Neuronal stem cell (in vitro differentiated cells): ENCODE results near the gene MOBP.

Source experiments
- DNase-seq: peaks from one replicate; pipeline ENCODE4 v3.0.0-alpha.2; 2013; ENCODE audit warnings: low spot score
- H2AFZ ChIP-seq: one replicate; pipeline ENCODE4 v1.6.1; 2013; ENCODE audit warnings: mild to moderate bottlenecking, low read length, inconsistent platforms
- H2AK5ac ChIP-seq: 2 replicates; pipeline ENCODE4 v1.6.1; 2013; ENCODE audit warnings: low read depth, mild to moderate bottlenecking, inconsistent platforms, low read length, moderate library complexity, mixed read lengths
- H2BK120ac ChIP-seq: 2 replicates; pipeline ENCODE4 v1.6.1; 2013; ENCODE audit warnings: low read depth, mild to moderate bottlenecking, inconsistent platforms, low read length, moderate library complexity, mixed read lengths
- H2BK12ac ChIP-seq: one replicate; pipeline ENCODE4 v1.6.1; 2013; ENCODE audit warnings: low read length, inconsistent platforms
- H2BK15ac ChIP-seq: 2 replicates; pipeline ENCODE4 v1.6.1; 2013; ENCODE audit warnings: mild to moderate bottlenecking, low read length, inconsistent platforms, mixed read lengths
- H2BK5ac ChIP-seq: one replicate; pipeline ENCODE4 v1.6.1; 2013; ENCODE audit warnings: inconsistent platforms, mild to moderate bottlenecking, low read length, moderate library complexity
- H3K14ac ChIP-seq: one replicate; pipeline ENCODE4 v1.6.1; 2013; ENCODE audit warnings: low read length, inconsistent platforms
- H3K18ac ChIP-seq: 2 replicates; pipeline ENCODE4 v1.6.1; 2013; ENCODE audit warnings: low read length, inconsistent platforms
- H3K23ac ChIP-seq: 2 replicates; pipeline ENCODE4 v1.6.1; 2013; ENCODE audit warnings: low read depth, mild to moderate bottlenecking, mixed read lengths, low read length, inconsistent platforms; ENCODE audit not compliant: poor library complexity
- H3K27ac ChIP-seq: replicated peaks from 3 replicates; pipeline ENCODE4 v1.5.1; 2013; ENCODE audit warnings: low read length, inconsistent platforms
- H3K27me3 ChIP-seq, 3 experiments: 2 replicates each; pipeline ENCODE4 v1.6.1; 2013; ENCODE audit warnings: low read length in 3 of 3, mild to moderate bottlenecking in 2 of 3, inconsistent platforms in 1 of 3, low read depth in 1 of 3, mixed read lengths in 1 of 3, moderate library complexity in 1 of 3; ENCODE audit not compliant: control insufficient read depth in 3 of 3, insufficient read depth in 3 of 3
- H3K36me3 ChIP-seq, 2 donors: replicated peaks in 1 of 2; 2 replicates each; pipeline ENCODE4 v1.6.1; 2013; ENCODE audit warnings: low read length in 2 of 2; ENCODE audit not compliant: control insufficient read depth in 2 of 2, insufficient read depth in 2 of 2
- H3K4ac ChIP-seq: 2 replicates; pipeline ENCODE4 v1.6.1; 2013; ENCODE audit warnings: inconsistent platforms, mild to moderate bottlenecking, low read length, moderate library complexity
- H3K4me1 ChIP-seq, 2 donors: 1 replicate in 1 of 2; 2 replicates in 1 of 2; pipeline ENCODE4 v1.6.1; 2013; ENCODE audit warnings: low read length in 2 of 2, low read depth in 1 of 2; ENCODE audit not compliant: control insufficient read depth in 2 of 2, insufficient read depth in 1 of 2
- H3K4me2 ChIP-seq: one replicate; pipeline ENCODE4 v1.6.1; 2013; ENCODE audit warnings: mild to moderate bottlenecking, low read length, inconsistent platforms; ENCODE audit not compliant: insufficient read depth, poor library complexity, severe bottlenecking
- H3K4me3 ChIP-seq, 2 donors: 2 replicates each; pipeline ENCODE4 v1.5.1; 2013; ENCODE audit warnings: low read length in 2 of 2, mild to moderate bottlenecking in 2 of 2, inconsistent platforms in 1 of 2, moderate library complexity in 1 of 2
- H3K79me1 ChIP-seq: one replicate; pipeline ENCODE4 v1.6.1; 2013; ENCODE audit warnings: low read depth, mild to moderate bottlenecking, inconsistent platforms, low read length, moderate library complexity
- H3K9ac ChIP-seq: one replicate; pipeline ENCODE4 v1.6.1; 2013; ENCODE audit warnings: mild to moderate bottlenecking, low read depth, low read length, inconsistent platforms; ENCODE audit not compliant: poor library complexity
- H3K9me3 ChIP-seq, 2 donors: replicated peaks in 1 of 2; 2 replicates each; pipeline versions ENCODE3 to v1.6.1; 2013; ENCODE audit warnings: low read length in 2 of 2, mild to moderate bottlenecking in 2 of 2, inconsistent platforms in 1 of 2, low read depth in 1 of 2, mixed read lengths in 1 of 2, moderate library complexity in 1 of 2; ENCODE audit not compliant: control insufficient read depth in 2 of 2, insufficient read depth in 1 of 2
- H4K8ac ChIP-seq: one replicate; pipeline ENCODE4 v1.6.1; 2013; ENCODE audit warnings: low read depth, mild to moderate bottlenecking, inconsistent platforms, low read length, moderate library complexity
- H4K91ac ChIP-seq: one replicate; pipeline ENCODE4 v1.6.1; 2013; ENCODE audit warnings: low read length, low read depth, mild to moderate bottlenecking, inconsistent platforms; ENCODE audit not compliant: poor library complexity
- whole genome bisulfite sequencing, 2 donors: extraction: QIAGEN DNeasy Blood & Tissue Kit; methylation state at CpG; one replicate each; pipeline ENCODE4 v1.1.7; 2013; ENCODE audit warnings: missing lambda C conversion rate in 2 of 2, mixed read lengths in 1 of 2; ENCODE audit not compliant: insufficient read length in 2 of 2, insufficient replicate concordance in 1 of 2; ENCODE audit errors: extremely low coverage in 2 of 2; 5-methylcytosine and 5-hydroxymethylcytosine counted together

Gene MOBP

GRCh38 chr3:39491014-39491413, 23.5 kb downstream of the MOBP start:
- Histone ChIP-seq H2BK15ac (no peak overlapping the region), H3K18ac (no peak overlapping the region), H4K8ac (no peak overlapping the region), H3K4me3 (no peak overlapping the region), H2BK12ac (no peak overlapping the region), H3K27me3 (peaks cover 0 to 3% (median 0%) of the 10 kb centered on the region in 3 experiments), H3K9me3 (no peaks in the 10 kb centered on the region), H3K9ac (no peak overlapping the region), H3K4ac (no peak overlapping the region), H3K27ac (no peak overlapping the region), H3K23ac (no peak overlapping the region), H3K4me1 (no peaks in the 10 kb centered on the region), H3K36me3 (no peaks in the 10 kb centered on the region), H2AFZ (no peak overlapping the region), H2AK5ac (no peak overlapping the region), H3K79me1 (no peaks in the 10 kb centered on the region), H3K14ac (no peak overlapping the region), H3K4me2 (no peak overlapping the region), H2BK120ac (no peak overlapping the region), H4K91ac (no peak overlapping the region), H2BK5ac (no peak overlapping the region)
- DNase-seq = no peak
- no CpG with 5 or more reads among the region's 3 CpGs for WGBS, 2 donors

- H3K4ac ChIP-seq = no peak overlapping the region
- no peak overlapping the region for H2BK12ac ChIP-seq
- peaks cover 0 to 3% (median 0%) of the 10 kb centered on the region in 3 experiments for H3K27me3 ChIP-seq
- H2AK5ac ChIP-seq = no peak overlapping the region
- H3K18ac ChIP-seq = no peak overlapping the region
- DNase-seq = no peak
- no CpG with 5 or more reads among the region's 3 CpGs for WGBS, 2 donors
- H3K9me3 ChIP-seq = no peaks in the 10 kb centered on the region
- H3K79me1 ChIP-seq = no peaks in the 10 kb centered on the region
- H4K8ac ChIP-seq = no peak overlapping the region
- H2BK120ac ChIP-seq = no peak overlapping the region
- H3K23ac ChIP-seq = no peak overlapping the region
- no peak overlapping the region for H3K4me2 ChIP-seq
- no peak overlapping the region for H2BK15ac ChIP-seq
- H4K91ac ChIP-seq = no peak overlapping the region
- H3K9ac ChIP-seq = no peak overlapping the region
- H3K14ac ChIP-seq = no peak overlapping the region
- H2BK5ac ChIP-seq = no peak overlapping the region
- no peak overlapping the region for H3K4me3 ChIP-seq
- H3K27ac ChIP-seq = no peak overlapping the region
- no peaks in the 10 kb centered on the region for H3K36me3 ChIP-seq
- H3K4me1 ChIP-seq = no peaks in the 10 kb centered on the region
- no peak overlapping the region for H2AFZ ChIP-seq
Measured at GRCh38 chr3:39491733-39492350, 24.4 kb downstream of the MOBP start.

GRCh38 chr3:39494781-39495180, 27.3 kb downstream of the MOBP start:
- Histone ChIP-seq H4K8ac (no peak overlapping the region), H3K18ac (no peak overlapping the region), H3K27me3 (peaks cover 0 to 3% (median 0%) of the 10 kb centered on the region in 3 experiments), H3K14ac (no peak overlapping the region), H3K36me3 (no peaks in the 10 kb centered on the region), H2BK5ac (no peak overlapping the region), H3K27ac (no peak overlapping the region), H2BK12ac (no peak overlapping the region), H3K4ac (no peak overlapping the region), H2BK15ac (no peak overlapping the region), H2AK5ac (no peak overlapping the region), H3K4me3 (no peak overlapping the region), H4K91ac (no peak overlapping the region), H2BK120ac (no peak overlapping the region), H3K4me2 (no peak overlapping the region), H3K23ac (no peak overlapping the region), H3K4me1 (no peaks in the 10 kb centered on the region), H2AFZ (no peak overlapping the region), H3K9ac (no peak overlapping the region), H3K9me3 (no peaks in the 10 kb centered on the region), H3K79me1 (no peaks in the 10 kb centered on the region)
- DNase-seq = no peak
- no CpG with 5 or more reads among the region's 4 CpGs for WGBS, 2 donors

GRCh38 chr3:39497753-39498152, 30.3 kb downstream of the MOBP start:
- Histone ChIP-seq H3K27ac (no peak overlapping the region), H2BK5ac (no peak overlapping the region), H3K4me2 (no peak overlapping the region), H3K18ac (no peak overlapping the region), H3K4me3 (no peak overlapping the region), H2BK15ac (no peak overlapping the region), H2AK5ac (no peak overlapping the region), H4K91ac (no peak overlapping the region), H3K79me1 (no peaks in the 10 kb centered on the region), H3K23ac (no peak overlapping the region), H2AFZ (peak overlapping the region; percentile 22), H3K9ac (no peak overlapping the region), H3K27me3 (no peaks in the 10 kb centered on the region), H4K8ac (no peak overlapping the region), H2BK12ac (no peak overlapping the region), H3K14ac (no peak overlapping the region), H3K4ac (no peak overlapping the region), H3K4me1 (no peaks in the 10 kb centered on the region), H2BK120ac (no peak overlapping the region), H3K9me3 (no peaks in the 10 kb centered on the region), H3K36me3 (no peaks in the 10 kb centered on the region)
- no CpG with 5 or more reads among the region's 5 CpGs for WGBS, 2 donors
- DNase-seq = no peak
